ENCODE data around the gene SKI. TPM values are rescaled to one million over a fixed set of nuclear protein-coding genes. Genes with fewer than 3 reads are reported as not detected.

SKI gene
- total and polyA plus RNA-seq, 9 of the 15 experiments (the other 6 are each of a cell fraction or from before 2014, with no cell fraction given): 0.10 to 60.5 (median 4.6) TPM

DNA sequence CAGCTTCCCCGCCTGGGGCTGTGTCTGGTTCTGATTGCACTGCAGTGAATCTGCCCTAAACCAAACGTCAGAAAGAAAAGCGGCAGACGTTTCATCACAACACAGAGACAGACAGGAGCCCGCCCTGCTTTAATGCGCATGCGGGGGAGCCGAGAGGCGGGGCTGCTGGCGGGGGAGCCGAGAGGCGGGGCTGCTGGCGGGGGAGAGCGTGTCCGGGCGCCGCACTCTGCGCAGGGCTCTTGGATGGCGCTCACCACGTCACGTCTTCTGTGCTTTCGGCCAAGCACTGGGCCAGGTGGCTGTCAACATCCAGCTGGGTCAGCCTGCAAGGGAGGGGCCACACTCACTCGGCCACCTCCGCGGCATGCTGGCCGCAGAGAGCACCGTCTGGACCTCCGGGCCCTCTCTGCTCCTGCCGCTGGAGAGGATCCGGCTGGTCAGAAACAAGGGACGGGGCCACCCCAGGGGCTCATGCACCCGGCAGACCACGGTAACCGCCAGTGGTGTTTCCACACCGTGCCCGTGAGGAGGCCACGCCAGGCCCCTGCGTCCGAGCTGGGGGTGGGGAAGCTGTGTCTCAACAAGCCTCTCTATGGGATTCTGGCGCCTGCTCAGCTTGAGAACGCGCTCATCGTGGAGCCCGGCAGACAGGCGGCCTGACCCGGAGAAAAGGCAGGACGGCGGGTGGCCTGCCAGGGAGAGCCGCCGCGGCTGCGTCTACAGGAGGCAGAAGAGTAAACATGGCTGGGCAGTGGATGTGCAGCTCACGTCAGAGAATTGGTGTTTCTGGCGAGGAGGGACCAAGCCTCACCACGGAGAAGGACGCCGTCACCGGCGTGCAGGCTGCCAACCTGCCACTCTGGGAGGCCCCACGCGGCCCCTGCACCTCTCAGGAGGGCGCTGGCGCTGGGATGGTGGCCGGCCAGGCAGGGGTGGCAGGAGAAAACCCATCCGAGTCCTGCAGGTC, 38.4 kb upstream of the SKI start (continued):
- no peak for TF ChIP-seq PURB (CRISPR knock-in tag; IDR thresholded peaks at IDR 0.05; ENCODE audit: low read depth)
- peak; percentile 73 to 84; a peak in 3 of 4 replicates for TF ChIP-seq FOXK2 (conservative IDR thresholded peaks at IDR 0.05 in 1 of 2, IDR thresholded peaks at IDR 0.05 in 1 of 2; ENCODE audit: low read depth in 2 of 2)
- TF ChIP-seq SIRT6 (IDR thresholded peaks at IDR 0.05; ENCODE audit: low read depth, low read length): no peak
- TF ChIP-seq EGR1 (conservative IDR thresholded peaks at IDR 0.05): peak; percentile 56
- TF ChIP-seq YBX1 (IDR thresholded peaks at IDR 0.05): no peak
- TF ChIP-seq ZNF589 (CRISPR knock-in tag; IDR thresholded peaks at IDR 0.05; ENCODE audit: low read depth): peak; percentile 48; the same call in 1 of the 2 replicates
- TF ChIP-seq IFI16 (CRISPR knock-in tag; IDR thresholded peaks at IDR 0.05): no peak
- peak; percentile 43 for TF ChIP-seq TBP (optimal IDR thresholded peaks at IDR 0.05; ENCODE audit: low read depth, low read length)
- no peak for TF ChIP-seq HDAC6 (IDR thresholded peaks at IDR 0.05; ENCODE audit: low read depth, low read length)
- TF ChIP-seq, protein P1, sequence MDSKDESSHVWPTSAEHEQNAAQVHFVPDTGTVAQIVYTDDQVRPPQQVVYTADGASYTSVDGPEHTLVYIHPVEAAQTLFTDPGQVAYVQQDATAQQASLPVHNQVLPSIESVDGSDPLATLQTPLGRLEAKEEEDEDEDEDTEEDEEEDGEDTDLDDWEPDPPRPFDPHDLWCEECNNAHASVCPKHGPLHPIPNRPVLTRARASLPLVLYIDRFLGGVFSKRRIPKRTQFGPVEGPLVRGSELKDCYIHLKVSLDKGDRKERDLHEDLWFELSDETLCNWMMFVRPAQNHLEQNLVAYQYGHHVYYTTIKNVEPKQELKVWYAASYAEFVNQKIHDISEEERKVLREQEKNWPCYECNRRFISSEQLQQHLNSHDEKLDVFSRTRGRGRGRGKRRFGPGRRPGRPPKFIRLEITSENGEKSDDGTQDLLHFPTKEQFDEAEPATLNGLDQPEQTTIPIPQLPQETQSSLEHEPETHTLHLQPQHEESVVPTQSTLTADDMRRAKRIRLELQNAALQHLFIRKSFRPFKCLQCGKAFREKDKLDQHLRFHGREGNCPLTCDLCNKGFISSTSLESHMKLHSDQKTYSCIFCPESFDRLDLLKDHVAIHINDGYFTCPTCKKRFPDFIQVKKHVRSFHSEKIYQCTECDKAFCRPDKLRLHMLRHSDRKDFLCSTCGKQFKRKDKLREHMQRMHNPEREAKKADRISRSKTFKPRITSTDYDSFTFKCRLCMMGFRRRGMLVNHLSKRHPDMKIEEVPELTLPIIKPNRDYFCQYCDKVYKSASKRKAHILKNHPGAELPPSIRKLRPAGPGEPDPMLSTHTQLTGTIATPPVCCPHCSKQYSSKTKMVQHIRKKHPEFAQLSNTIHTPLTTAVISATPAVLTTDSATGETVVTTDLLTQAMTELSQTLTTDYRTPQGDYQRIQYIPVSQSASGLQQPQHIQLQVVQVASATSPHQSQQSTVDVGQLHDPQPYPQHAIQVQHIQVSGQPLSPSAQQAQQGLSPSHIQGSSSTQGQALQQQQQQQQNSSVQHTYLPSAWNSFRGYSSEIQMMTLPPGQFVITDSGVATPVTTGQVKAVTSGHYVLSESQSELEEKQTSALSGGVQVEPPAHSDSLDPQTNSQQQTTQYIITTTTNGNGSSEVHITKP (IDR thresholded peaks at IDR 0.05; ENCODE audit: partially characterized antibody): no peak
- TF ChIP-seq ZSCAN29 (IDR thresholded peaks at IDR 0.05): no peak
- 0 out of 2 replicates have a peak, but pooled peaks have one; percentile 51 for TF ChIP-seq HSF4 (CRISPR knock-in tag; IDR thresholded peaks at IDR 0.05; ENCODE audit: borderline replicate concordance)
- TF ChIP-seq PYGO2 (tag; IDR thresholded peaks at IDR 0.05): no peak
- no peak for TF ChIP-seq HLTF (IDR thresholded peaks at IDR 0.05)
- TF ChIP-seq NBN (IDR thresholded peaks at IDR 0.05; ENCODE audit: low read depth): no peak
- 0 out of 2 replicates have a peak, but pooled peaks have one; percentile 40 for TF ChIP-seq EP300 (IDR thresholded peaks at IDR 0.05; ENCODE audit: low read length)
- TF ChIP-seq, protein P2, sequence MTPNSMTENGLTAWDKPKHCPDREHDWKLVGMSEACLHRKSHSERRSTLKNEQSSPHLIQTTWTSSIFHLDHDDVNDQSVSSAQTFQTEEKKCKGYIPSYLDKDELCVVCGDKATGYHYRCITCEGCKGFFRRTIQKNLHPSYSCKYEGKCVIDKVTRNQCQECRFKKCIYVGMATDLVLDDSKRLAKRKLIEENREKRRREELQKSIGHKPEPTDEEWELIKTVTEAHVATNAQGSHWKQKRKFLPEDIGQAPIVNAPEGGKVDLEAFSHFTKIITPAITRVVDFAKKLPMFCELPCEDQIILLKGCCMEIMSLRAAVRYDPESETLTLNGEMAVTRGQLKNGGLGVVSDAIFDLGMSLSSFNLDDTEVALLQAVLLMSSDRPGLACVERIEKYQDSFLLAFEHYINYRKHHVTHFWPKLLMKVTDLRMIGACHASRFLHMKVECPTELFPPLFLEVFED (CRISPR knock-in tag; conservative IDR thresholded peaks at IDR 0.05): no peak
- TF ChIP-seq, protein P3, sequence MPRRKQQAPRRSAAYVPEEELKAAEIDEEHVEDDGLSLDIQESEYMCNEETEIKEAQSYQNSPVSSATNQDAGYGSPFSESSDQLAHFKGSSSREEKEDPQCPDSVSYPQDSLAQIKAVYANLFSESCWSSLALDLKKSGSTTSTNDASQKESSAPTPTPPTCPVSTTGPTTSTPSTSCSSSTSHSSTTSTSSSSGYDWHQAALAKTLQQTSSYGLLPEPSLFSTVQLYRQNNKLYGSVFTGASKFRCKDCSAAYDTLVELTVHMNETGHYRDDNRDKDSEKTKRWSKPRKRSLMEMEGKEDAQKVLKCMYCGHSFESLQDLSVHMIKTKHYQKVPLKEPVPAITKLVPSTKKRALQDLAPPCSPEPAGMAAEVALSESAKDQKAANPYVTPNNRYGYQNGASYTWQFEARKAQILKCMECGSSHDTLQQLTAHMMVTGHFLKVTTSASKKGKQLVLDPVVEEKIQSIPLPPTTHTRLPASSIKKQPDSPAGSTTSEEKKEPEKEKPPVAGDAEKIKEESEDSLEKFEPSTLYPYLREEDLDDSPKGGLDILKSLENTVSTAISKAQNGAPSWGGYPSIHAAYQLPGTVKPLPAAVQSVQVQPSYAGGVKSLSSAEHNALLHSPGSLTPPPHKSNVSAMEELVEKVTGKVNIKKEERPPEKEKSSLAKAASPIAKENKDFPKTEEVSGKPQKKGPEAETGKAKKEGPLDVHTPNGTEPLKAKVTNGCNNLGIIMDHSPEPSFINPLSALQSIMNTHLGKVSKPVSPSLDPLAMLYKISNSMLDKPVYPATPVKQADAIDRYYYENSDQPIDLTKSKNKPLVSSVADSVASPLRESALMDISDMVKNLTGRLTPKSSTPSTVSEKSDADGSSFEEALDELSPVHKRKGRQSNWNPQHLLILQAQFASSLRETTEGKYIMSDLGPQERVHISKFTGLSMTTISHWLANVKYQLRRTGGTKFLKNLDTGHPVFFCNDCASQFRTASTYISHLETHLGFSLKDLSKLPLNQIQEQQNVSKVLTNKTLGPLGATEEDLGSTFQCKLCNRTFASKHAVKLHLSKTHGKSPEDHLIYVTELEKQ (CRISPR knock-in tag; IDR thresholded peaks at IDR 0.05): no peak

Measured in K562 (cell line).